ENCODE results near the gene C10orf95. TPM values are rescaled to one million over a fixed set of nuclear protein-coding genes. Genes with fewer than 3 reads are reported as not detected.

The C10orf95 gene
- total and polyA plus RNA-seq, 2 of the 13 experiments (the other 11 are each of a cell fraction or from before 2014, with no cell fraction given): 0.05 to 0.07 TPM

GRCh38 chr10:102461187-102462054 is 10.1 kb upstream of the C10orf95 start (continued):
- TF ChIP-seq KLF12 (CRISPR knock-in tag; IDR thresholded peaks at IDR 0.05; ENCODE audit: borderline replicate concordance) (no peak), THYN1 (CRISPR knock-in tag; IDR thresholded peaks at IDR 0.05; ENCODE audit: borderline replicate concordance, low read depth) (no peak), YEATS2 (CRISPR knock-in tag; IDR thresholded peaks at IDR 0.05; ENCODE audit: borderline replicate concordance) (peak; percentile 72; the same call in 1 of the 2 replicates), ZNF570 (CRISPR knock-in tag; IDR thresholded peaks at IDR 0.05; ENCODE audit: borderline replicate concordance) (no peak), ZNF501 (CRISPR knock-in tag; IDR thresholded peaks at IDR 0.05) (peak; percentile 85), JUND (CRISPR knock-in tag; IDR thresholded peaks at IDR 0.05) (no peak), RBFOX2 (IDR thresholded peaks at IDR 0.05; ENCODE audit: low read depth, low read length) (peak; percentile 65), ZNF333 (CRISPR knock-in tag; IDR thresholded peaks at IDR 0.05; ENCODE audit: borderline replicate concordance) (no peak), BHLHE40 (IDR thresholded peaks at IDR 0.05; ENCODE audit: low read length) (peak; percentile 86), YY1 (IDR thresholded peaks at IDR 0.05; ENCODE audit: insufficient read depth, insufficient replicate concordance, low read depth, low read length) (peak; percentile 100), PRDM10 (CRISPR knock-in tag; IDR thresholded peaks at IDR 0.05; ENCODE audit: low read depth) (peak; percentile 19; the same call in 1 of the 2 replicates), PAWR (CRISPR knock-in tag; IDR thresholded peaks at IDR 0.05; ENCODE audit: borderline replicate concordance) (no peak), SP4 (CRISPR knock-in tag; IDR thresholded peaks at IDR 0.05) (peak; percentile 47; the same call in 1 of the 2 replicates), NR3C1 (CRISPR knock-in tag; IDR thresholded peaks at IDR 0.05) (no peak), RELA (CRISPR knock-in tag; IDR thresholded peaks at IDR 0.05) (no peak), HNRNPLL (IDR thresholded peaks at IDR 0.05; ENCODE audit: low read depth, low read length, poor library complexity, severe bottlenecking) (peak; percentile 55), ARNT2 (CRISPR knock-in tag; IDR thresholded peaks at IDR 0.05; ENCODE audit: low read depth) (no peak), ZNF143 (CRISPR knock-in tag; IDR thresholded peaks at IDR 0.05) (peak; percentile 52; the same call in 1 of the 2 replicates), ZNF775 (CRISPR knock-in tag; IDR thresholded peaks at IDR 0.05; ENCODE audit: borderline replicate concordance) (no peak)
- TF ChIP-seq, protein P1, sequence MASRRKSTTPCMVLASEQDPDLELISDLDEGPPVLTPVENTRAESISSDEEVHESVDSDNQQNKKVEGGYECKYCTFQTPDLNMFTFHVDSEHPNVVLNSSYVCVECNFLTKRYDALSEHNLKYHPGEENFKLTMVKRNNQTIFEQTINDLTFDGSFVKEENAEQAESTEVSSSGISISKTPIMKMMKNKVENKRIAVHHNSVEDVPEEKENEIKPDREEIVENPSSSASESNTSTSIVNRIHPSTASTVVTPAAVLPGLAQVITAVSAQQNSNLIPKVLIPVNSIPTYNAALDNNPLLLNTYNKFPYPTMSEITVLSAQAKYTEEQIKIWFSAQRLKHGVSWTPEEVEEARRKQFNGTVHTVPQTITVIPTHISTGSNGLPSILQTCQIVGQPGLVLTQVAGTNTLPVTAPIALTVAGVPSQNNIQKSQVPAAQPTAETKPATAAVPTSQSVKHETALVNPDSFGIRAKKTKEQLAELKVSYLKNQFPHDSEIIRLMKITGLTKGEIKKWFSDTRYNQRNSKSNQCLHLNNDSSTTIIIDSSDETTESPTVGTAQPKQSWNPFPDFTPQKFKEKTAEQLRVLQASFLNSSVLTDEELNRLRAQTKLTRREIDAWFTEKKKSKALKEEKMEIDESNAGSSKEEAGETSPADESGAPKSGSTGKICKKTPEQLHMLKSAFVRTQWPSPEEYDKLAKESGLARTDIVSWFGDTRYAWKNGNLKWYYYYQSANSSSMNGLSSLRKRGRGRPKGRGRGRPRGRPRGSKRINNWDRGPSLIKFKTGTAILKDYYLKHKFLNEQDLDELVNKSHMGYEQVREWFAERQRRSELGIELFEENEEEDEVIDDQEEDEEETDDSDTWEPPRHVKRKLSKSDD (CRISPR knock-in tag; IDR thresholded peaks at IDR 0.05; ENCODE audit: low read depth): peak; percentile 91
- TF ChIP-seq, protein P2, sequence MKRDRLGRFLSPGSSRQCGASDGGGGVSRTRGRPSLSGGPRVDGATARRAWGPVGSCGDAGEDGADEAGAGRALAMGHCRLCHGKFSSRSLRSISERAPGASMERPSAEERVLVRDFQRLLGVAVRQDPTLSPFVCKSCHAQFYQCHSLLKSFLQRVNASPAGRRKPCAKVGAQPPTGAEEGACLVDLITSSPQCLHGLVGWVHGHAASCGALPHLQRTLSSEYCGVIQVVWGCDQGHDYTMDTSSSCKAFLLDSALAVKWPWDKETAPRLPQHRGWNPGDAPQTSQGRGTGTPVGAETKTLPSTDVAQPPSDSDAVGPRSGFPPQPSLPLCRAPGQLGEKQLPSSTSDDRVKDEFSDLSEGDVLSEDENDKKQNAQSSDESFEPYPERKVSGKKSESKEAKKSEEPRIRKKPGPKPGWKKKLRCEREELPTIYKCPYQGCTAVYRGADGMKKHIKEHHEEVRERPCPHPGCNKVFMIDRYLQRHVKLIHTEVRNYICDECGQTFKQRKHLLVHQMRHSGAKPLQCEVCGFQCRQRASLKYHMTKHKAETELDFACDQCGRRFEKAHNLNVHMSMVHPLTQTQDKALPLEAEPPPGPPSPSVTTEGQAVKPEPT (CRISPR knock-in tag; IDR thresholded peaks at IDR 0.05; ENCODE audit: low read depth): peak; percentile 56; the same call in 1 of the 2 replicates
